NCI-H146 (cell line): ENCODE measurements around the gene ENOPH1.
"Not testable (repeated sequence)": the region's sequence is repeated elsewhere in the genome, so short reads cannot be mapped to it uniquely, and the experiment has no call there.

ENCODE experiments used
- DNase-seq: peaks from one replicate; lab custom pipeline; 2025; lab: John Stamatoyannopoulos, UW

ENOPH1 gene

GRCh38 chr4:82430193-82430963, at the start of gene ENOPH1, which contains the start of gene HNRNPDL:
ENOPH1 (plus strand) TSS chr4:82430590; CDS start chr4:82430830, 240 bp downstream.
HNRNPDL (minus strand) TSS chr4:82430462; CDS start chr4:82429690, 772 bp downstream.
- DNase-seq, result peak; percentile 97

- DNase-seq, result no peak
Observed at GRCh38 chr4:82380831-82381230, 49.6 kb upstream of the ENOPH1 start.

- DNase-seq, result no peak
Observed at GRCh38 chr4:82381235-82381634, 49.2 kb upstream of the ENOPH1 start.

- DNase-seq, result no peak
Observed at GRCh38 chr4:82381661-82382296, 48.6 kb upstream of the ENOPH1 start.

- no peak for DNase-seq
Observed at GRCh38 chr4:82382751-82383150, 47.6 kb upstream of the ENOPH1 start.

GRCh38 chr4:82386312-82386711, 44.1 kb upstream of the ENOPH1 start:
- not testable (repeated sequence) for DNase-seq

- no peak for DNase-seq
Observed at GRCh38 chr4:82388405-82388804, 42.0 kb upstream of the ENOPH1 start.

- not testable (repeated sequence) for DNase-seq
Observed at GRCh38 chr4:82390061-82390460, 40.3 kb upstream of the ENOPH1 start.

- peak; percentile 61 for DNase-seq
Observed at GRCh38 chr4:82394896-82395295, 35.5 kb upstream of the ENOPH1 start.

- no peak for DNase-seq
Observed at GRCh38 chr4:82397527-82397926, 32.9 kb upstream of the ENOPH1 start.

GRCh38 chr4:82398263-82398662, 32.1 kb upstream of the ENOPH1 start:
- DNase-seq, result no peak

- DNase-seq, result no peak
Observed at GRCh38 chr4:82401600-82401999, 28.8 kb upstream of the ENOPH1 start.

- no peak for DNase-seq
Observed at GRCh38 chr4:82402196-82402775, 28.1 kb upstream of the ENOPH1 start.

GRCh38 chr4:82403725-82404124, 26.7 kb upstream of the ENOPH1 start:
- no peak for DNase-seq

GRCh38 chr4:82415061-82415460, 15.3 kb upstream of the ENOPH1 start:
- DNase-seq, result not testable (repeated sequence)

- DNase-seq, result peak; percentile 35
Observed at GRCh38 chr4:82415922-82416365, 14.4 kb upstream of the ENOPH1 start.

GRCh38 chr4:82419451-82419850, 10.9 kb upstream of the ENOPH1 start:
- no peak for DNase-seq

- no peak for DNase-seq
Observed at GRCh38 chr4:82421796-82422560, 8.4 kb upstream of the ENOPH1 start.

- no peak for DNase-seq
Observed at GRCh38 chr4:82422616-82423015, 7.8 kb upstream of the ENOPH1 start.

GRCh38 chr4:82423245-82424054, 6.9 kb upstream of the ENOPH1 start:
- no peak for DNase-seq

- no peak for DNase-seq
Observed at GRCh38 chr4:82425478-82425877, 4.9 kb upstream of the ENOPH1 start.
